ENCODE results near the gene DEFB119. TPM values are rescaled to one million over a fixed set of nuclear protein-coding genes. Genes with fewer than 3 reads are reported as not detected.

DEFB119 gene
- total RNA-seq, 1 donor from 2014 or later, result not detected

Other genes starting within 250 kb of the DEFB119 start
- not detected in 2 replicates for gene DEFB115, start 132.9 kb downstream of the DEFB119 start, total RNA-seq
- gene DEFB116, start 82.0 kb downstream of the DEFB119 start, total RNA-seq, result not detected in 2 replicates
- not detected in 2 replicates for gene DEFB118, start 22.0 kb downstream of the DEFB119 start, total RNA-seq
- gene DEFB121, start 15.6 kb upstream of the DEFB119 start, total RNA-seq, result not detected in 2 replicates
- not detected in 2 replicates for gene DEFB123, start 50.0 kb upstream of the DEFB119 start, total RNA-seq
- not detected in 2 replicates for gene DEFB124, start 84.5 kb upstream of the DEFB119 start, total RNA-seq
- gene REM1, start 84.7 kb upstream of the DEFB119 start, total RNA-seq, result 0.27 and 0.68 TPM in 2 replicates
- 78.3 and 79.2 TPM in 2 replicates for gene HM13, start 123.9 kb upstream of the DEFB119 start, total RNA-seq
- gene ID1, start 214.7 kb upstream of the DEFB119 start, total RNA-seq, result 6.7 and 8.9 TPM in 2 replicates
- gene COX4I2, start 247.3 kb upstream of the DEFB119 start, total RNA-seq, result not detected in 2 replicates

All from myocyte (in vitro differentiated cells).